UCSD-AML1 (cell line): Measurements from ENCODE around the gene SAT2.
"Not testable (repeated sequence)": the region's sequence is repeated elsewhere in the genome, so short reads cannot be mapped to it uniquely, and the experiment has no call there.

Experiments used
- DNase-seq: peaks from one replicate; lab custom pipeline; 2025; ENCODE audit not compliant: unreplicated experiment; lab: John Stamatoyannopoulos, UW

Gene SAT2

GRCh38 chr17:7634384-7634783 lies 6.8 kb upstream of the SAT2 start:
- DNase-seq, result peak; percentile 70

GRCh38 chr17:7633093-7633492 lies 5.5 kb upstream of the SAT2 start:
- DNase-seq, result no peak

GRCh38 chr17:7632492-7632894 lies 4.9 kb upstream of the SAT2 start:
- DNase-seq, result peak; percentile 43

GRCh38 chr17:7631398-7632380 lies 4.1 kb upstream of the SAT2 start:
- DNase-seq, result no peak

GRCh38 chr17:7629939-7630571 lies 2.4 kb upstream of the SAT2 start, which contains the start of gene SHBG:
TSS of gene SHBG (plus strand) at chr17:7630135. CDS start at chr17:7630173, 38 bp downstream.
- DNase-seq, result no peak

- no peak for DNase-seq
Observed at GRCh38 chr17:7626956-7627249, 718 bp downstream of the SAT2 start.

DNA sequence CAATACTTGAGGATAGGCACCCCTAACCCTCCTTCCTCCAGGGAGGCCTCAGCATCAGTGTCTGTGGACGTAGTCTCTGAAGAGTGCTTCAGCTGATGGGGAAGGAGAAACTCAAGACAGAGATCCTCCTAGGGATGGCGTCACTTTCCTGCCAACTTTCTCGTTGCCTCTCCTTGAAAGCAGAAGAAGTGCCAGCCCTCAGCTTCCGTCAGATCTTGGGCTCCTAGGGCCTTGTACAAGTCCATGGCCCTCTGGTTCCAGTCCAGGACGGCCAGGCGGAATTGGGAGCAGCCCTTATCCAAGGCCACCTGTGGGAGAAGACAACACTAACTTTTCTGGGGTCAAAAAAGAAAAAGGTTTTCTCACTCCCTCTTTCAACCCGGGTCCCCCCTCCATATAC lies 1.3 kb downstream of the SAT2 start:
- no peak for DNase-seq

DNA sequence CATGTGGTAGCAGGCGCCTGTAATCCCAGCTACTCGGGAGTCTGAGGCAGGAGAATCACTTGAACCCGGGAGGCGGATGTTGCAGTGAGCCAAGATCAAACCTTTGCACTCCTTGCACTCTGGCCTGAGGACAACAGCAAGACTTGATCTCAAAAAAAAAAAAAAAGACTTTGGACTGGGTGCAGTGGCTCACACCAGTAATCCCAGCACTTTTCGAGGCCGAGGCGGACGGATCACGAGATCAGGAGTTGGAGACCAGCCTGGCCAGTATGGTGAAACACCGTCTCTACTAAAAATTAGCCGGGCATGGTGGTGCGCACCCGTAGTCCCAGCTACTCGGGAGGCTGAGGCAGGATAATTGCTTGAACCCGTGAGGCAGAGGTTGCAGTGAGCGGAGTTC lies 1.9 kb downstream of the SAT2 start:
- not testable (repeated sequence) for DNase-seq

DNA sequence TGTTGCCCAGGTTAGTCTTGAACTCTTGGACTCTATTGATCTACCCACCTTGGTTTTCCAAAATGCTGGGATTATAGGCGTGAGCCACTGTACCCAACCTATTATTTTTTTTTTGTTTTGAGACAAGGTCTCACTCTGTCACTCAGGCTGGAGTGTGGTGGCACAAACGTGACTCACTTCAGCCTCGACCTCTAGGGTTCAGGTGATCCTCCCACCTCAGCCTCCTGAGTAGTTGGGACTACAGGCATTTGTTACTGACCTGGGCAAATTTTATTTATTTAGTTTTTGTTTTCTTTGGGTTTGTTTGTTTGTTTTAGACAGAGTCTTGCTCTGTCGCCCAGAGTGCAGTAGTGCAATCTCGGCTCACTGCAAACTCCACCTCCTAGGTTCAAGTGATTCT lies 4.0 kb downstream of the SAT2 start:
- no peak for DNase-seq

- no peak for DNase-seq
Observed at GRCh38 chr17:7620835-7621234, 6.8 kb downstream of the SAT2 start.

DNA sequence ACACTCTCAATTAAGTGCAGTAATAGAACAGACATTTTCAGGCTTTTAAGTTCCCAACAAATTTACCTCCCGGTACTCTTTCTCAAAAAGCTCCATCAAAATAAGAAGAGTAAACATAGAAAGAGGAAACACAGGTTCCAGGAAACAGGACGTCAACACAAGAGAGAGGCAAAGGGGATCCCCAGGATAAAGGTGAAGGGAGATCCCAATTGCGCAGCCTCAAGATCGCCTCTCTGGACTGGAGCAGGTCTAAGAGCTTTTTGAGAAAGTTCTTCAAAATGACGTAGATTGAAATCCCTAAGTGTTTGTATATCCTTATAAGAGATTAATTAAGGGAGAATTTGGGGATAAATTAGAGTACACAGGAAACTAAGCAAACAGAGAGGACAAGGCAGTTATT lies 9.0 kb downstream of the SAT2 start:
- no peak for DNase-seq

DNA sequence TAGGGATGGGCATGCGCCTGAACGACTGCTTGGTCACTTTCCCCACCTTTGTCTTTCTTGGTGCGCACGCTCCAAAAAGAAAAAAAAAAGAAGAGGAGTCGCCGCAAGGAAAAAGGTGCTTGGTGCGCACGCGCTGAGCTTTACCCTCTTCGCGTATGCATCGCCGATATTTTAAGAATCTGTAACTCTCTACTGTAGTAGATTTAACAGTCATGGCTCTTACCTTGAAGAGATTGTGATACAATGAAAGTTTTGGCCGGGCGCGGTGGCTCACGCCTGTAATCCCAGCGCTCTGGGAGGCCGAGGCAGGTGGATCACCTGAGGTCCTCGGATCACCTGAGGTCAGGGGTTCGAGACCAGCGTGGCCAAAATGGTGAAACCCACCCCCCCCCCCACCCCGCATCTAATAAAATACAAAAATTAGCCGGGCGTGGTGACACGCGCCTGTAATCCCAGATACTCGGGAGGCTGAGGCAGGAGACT lies 12.3 kb downstream of the SAT2 start:
- no peak for DNase-seq

GRCh38 chr17:7614425-7615264 lies 13.0 kb downstream of the SAT2 start, which contains the start of gene FXR2:
TSS of gene FXR2 (minus strand) at chr17:7614897. CDS start at chr17:7614532, 365 bp downstream.
- DNase-seq, result peak; percentile 99

DNA sequence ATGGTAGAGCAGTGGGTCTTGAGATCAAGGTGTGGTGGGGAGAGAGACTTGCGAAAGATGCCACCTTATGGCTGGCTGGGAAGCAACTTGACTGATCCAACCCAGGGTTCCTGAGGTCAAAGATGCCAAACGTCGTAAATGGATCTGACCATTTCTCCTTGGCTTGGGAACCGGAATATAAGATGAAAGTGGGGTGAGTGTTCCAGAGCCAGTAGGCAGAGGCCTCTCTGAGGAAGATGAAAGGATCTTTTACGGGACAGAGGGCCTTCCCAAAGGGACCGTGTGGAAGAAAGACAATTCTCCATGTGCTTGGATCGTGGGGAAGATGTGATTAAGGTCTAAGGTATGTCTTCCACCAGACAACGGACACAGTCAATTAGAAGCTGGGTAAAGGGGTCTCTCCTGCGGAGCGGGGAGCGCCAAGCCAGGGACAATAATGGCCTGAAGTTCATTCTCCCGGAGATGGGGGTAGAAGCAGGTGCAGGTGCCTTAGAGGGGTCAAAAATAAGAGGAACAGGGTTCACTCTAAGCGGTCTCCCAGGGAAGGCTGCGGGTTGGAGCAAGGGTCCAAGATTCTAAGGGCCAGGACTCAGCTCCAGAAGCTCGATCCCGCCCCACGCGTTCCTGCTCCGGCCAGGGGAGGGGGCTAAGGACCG lies 13.7 kb downstream of the SAT2 start:
- no peak for DNase-seq

DNA sequence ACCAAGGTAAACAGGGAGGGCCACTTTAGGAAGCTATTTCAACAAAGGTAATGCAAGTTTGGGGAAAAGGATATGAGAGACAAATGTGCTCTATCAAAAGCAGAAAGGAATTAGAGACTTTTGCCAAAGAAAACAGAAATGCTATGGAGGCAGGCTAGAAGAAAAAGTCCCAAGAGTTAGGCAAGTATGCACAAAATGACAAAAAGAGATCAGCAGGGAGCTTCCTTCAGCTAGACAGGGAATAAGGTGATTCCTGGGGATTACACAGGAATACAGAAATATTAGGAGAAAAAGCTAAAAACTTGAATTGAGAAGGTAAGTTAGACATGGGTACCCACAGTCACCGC lies 15.4 kb downstream of the SAT2 start:
- no peak for DNase-seq

DNA sequence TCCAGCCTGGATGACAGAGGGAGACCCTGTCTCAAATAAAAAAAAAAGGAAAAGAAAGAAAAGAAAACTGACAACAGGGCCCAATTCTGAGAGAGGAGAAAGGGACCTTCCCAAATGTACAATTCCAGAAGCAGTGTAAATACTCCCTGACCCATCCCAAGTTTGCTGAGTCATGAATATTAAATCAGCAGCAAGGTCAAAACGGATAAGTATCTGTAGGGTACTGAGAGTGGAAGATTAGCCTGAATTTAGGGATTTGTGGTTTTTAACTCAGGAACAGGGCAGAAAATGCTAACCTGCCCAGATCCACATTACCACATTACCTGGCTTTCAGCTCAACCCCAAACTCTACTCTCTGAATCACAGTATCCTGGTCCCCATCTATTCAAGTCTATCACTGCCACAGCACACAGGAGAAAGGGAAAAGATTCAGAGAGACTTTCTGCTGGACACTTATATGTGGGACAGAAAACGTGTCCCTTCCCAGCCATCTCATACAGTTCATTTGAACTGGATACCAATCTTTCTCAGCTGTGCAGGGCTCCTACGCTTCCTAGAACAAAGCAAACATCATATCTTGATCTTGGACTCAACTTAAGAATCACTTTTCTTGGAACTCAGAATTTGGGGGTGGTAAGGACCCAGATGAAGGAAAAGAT lies 15.9 kb downstream of the SAT2 start:
- DNase-seq, result no peak

DNA sequence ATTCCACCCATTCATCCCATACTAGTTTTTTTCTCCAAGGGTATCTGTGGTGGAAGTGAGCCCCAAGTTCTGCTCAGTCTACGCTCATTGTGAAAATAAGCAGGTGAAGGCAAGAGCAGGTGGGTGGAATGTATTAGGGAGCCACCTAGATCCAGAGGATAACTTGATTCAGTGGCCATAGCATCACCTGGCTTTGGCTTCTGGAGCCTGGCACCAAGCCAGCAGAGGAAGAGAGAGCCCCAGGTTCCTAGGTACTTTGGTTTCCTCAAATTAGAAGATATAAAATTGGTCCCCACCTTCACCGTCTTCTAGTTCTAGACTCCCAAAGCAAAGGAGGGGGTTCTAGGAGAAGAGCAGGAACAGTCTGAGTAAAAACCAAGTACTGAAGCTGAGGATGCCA lies 17.0 kb downstream of the SAT2 start:
- no peak for DNase-seq

GRCh38 chr17:7606280-7606679 lies 21.3 kb downstream of the SAT2 start:
- DNase-seq, result no peak

- not testable (repeated sequence) for DNase-seq
Observed at GRCh38 chr17:7597561-7597960, 30.1 kb downstream of the SAT2 start.

- DNase-seq, result no peak
Observed at GRCh38 chr17:7593296-7593695, 34.3 kb downstream of the SAT2 start.
